Activated naive CD4-positive, alpha-beta T cell treated with anti-CD3 and anti-CD28 coated beads, Interleukin-2, amount 50 U/mL, for 16 hours (primary cell): ENCODE data around the gene NF1.

Source experiments
- DNase-seq: peaks from one replicate; pipeline ENCODE4 v3.0.0-alpha.2; 2020

NF1 gene

GRCh38 chr17:31299624-31300023 is 204.8 kb downstream of the NF1 start:
- DNase-seq: no peak

DNA sequence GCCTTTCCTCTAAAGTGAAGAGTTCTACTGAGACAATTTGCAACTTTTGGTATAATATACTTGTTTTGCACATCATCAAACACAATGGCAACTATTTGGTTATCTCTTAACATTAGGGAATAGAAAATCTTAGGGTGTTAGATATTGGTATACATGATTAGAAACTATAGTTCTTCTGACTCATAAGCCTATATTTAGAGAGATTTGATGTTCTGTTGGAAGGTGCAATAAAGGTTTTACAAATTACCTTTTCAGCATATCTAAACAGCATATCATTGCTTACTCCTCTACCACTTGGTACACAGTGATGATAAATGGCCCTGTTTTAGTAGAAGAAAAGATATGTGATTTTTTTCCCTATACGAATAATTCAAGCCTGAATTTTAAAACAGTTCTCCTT is 212.9 kb downstream of the NF1 start:
- DNase-seq: no peak

GRCh38 chr17:31308372-31309334 is 213.9 kb downstream of the NF1 start:
- DNase-seq: no peak

- DNase-seq: no peak
Observed at GRCh38 chr17:31309556-31309955, 214.8 kb downstream of the NF1 start.

GRCh38 chr17:31310260-31310659 is 215.5 kb downstream of the NF1 start:
- peak; percentile 38 for DNase-seq

DNA sequence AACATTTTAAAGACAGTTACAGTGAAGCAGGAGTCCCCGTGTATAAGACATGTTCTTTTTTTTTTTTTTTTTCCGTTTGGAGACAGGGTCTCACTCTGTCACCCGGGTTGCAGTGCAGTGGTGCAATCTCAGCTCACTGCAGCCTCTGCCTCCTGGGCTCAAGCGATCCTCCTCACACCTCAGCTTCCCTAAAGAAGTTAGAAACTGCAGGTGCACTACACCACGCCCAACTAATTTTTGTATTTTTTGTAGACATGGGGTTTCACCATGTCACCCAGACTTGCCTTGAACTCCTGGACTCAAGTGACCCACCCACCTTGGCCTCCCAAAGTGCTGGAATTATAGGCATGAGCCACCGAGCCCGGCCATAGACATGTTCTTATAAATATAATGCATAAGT is 216.1 kb downstream of the NF1 start:
- no peak for DNase-seq

DNA sequence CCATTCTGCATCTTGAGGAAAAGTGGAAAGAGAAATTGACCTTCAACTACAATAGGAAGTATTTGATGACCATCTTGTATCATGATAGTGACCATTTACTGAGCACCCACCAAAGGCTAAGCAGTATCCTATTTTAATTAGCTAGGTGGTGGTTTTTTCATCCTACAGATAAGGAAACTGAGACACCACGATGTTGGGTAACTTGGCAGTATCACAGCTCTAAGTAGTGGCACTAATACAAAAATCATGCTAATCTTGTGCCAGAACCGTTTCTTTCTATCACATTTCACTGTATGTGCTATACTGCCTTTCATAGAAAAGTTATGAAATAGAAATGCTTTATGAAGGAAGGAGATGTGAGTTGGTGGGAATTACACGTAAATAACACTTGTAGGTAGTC is 216.7 kb downstream of the NF1 start:
- DNase-seq: no peak

- DNase-seq: peak; percentile 32
Observed at GRCh38 chr17:31312223-31312622, 217.4 kb downstream of the NF1 start.

DNA sequence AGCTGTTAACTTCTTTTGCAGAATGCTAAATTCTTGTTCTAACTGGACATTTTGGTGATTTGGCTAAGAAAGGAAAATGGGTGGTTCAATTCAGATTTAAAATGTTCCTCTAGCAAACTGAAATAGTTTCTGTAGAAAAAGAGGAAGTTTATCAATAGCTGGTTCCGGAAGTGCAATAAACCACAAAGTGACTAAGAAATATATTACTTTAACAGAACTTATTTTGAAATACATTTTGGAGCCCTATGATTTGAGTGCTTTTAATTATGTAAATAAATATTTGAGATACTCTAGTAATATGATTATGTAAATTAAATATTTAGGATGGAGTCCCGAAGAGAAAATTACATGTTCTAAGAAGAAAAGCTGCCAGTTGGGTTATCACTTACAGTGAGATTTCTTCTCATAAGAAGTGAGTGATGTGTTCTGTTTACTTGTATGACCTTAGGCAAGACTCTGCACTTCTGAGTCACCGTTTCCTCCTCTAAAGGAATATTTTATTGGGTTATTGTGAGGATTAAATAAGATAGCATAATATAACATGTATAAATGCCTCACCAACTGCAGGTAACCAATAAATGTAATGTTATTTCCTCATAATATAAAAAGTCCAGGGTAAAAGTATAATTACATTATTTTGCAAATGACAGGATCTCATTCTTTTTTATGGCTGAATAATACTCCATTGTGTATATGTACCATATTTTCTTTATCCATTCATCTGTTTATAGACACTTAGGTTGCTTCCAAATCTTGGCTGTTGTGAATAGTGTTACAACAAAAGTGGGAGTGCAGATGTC is 219.4 kb downstream of the NF1 start, which contains the start of gene EVI2B:
Gene EVI2B (minus strand): TSS at position 73 of the 800 bp plus-strand sequence. CDS start 8,445 bp downstream, outside the sequence.
- DNase-seq: no peak

- DNase-seq: no peak
Observed at GRCh38 chr17:31314782-31315100, 220.0 kb downstream of the NF1 start.

DNA sequence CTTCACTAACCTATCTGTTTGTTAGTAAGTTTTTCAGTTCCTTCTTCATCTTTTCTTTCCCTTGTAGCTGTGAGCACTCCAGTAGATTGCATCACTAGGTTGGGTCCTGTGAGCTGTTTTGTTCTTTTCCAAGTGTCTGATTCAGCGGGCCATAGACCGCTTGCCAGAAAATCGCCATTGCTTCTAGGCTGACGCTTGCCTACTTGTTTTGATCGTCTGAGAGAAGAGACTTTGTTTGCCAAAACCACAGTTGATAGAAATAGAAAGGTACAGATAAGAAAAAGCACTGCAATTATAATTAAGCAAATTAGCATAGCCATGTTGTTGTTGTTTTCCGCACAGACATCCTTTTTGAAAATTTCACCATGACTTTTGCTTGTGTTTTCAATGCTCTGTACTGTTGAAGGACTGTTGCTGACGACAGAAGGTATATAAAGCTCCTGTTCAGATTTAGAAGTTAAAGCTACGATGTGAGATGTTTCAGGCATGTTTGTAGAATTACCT is 223.6 kb downstream of the NF1 start:
- peak; percentile 45 for DNase-seq

DNA sequence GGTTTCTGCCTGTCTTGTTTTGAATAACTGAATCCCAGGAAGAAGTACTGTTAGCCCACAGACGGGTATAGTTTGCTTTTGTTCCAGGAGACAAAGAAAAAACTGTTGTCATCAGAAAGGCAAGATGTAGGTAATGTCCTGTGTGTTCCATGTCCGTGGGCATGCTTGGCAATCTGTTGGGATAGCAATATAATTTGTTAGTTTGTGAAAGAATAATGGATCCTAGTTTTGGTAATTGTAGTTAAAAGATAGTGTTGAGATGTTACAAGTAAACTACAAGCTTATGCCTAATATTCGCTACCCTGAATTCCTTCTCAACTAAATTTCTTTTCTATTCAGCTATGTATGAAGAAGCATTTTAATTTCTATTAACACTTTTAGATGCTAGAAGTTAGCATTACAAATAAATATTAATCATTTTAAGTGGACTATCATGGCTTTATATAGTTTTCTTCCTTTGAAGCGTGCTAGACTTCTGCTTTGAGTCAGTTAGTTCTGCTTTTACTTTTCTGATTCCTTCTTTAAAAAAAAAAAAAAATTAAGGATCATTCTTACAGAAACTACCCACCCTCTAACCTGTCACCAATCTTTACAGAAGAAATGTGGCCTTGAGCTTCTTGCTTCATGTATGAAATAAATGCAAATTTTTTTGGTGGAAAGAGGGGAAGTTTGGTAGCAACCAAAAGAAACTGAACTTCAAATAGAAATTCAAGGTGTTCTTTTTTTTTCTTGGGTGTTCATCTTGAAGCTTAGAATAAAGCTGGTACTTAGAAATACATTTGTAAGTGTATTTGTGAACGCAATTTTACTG is 224.3 kb downstream of the NF1 start:
- no peak for DNase-seq

DNA sequence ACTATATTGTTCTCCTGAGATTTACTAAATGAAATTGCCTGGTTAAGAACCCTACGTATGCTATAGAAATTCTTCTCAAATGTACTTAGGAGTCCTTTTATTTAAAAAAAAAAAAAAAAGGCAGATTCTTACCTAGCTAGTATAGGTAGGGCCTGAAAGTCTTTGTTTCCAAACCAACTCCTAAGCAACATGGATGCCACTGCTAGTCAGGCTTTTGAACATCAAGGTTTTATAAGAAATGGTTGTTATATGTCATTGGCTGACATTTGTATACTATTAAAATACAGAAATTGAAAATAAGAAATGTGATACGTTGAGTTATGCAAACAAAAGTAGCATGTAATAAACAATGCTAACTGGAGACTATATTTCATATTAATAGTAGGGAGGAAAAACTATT is 225.5 kb downstream of the NF1 start:
- DNase-seq: no peak

- DNase-seq: no peak
Observed at GRCh38 chr17:31320791-31321190, 226.0 kb downstream of the NF1 start.

- DNase-seq: peak; percentile 78
Observed at GRCh38 chr17:31321481-31321880, 226.7 kb downstream of the NF1 start, which contains the start of gene EVI2A. Gene EVI2A, minus strand, starts transcription at chr17:31321622. Its CDS starts 2,609 bp downstream, at chr17:31319013.

- no peak for DNase-seq
Observed at GRCh38 chr17:31321966-31322365, 227.2 kb downstream of the NF1 start.

- DNase-seq: no peak
Observed at GRCh38 chr17:31323551-31323950, 228.8 kb downstream of the NF1 start.

- DNase-seq: no peak
Observed at GRCh38 chr17:31327534-31328159, 232.9 kb downstream of the NF1 start.

DNA sequence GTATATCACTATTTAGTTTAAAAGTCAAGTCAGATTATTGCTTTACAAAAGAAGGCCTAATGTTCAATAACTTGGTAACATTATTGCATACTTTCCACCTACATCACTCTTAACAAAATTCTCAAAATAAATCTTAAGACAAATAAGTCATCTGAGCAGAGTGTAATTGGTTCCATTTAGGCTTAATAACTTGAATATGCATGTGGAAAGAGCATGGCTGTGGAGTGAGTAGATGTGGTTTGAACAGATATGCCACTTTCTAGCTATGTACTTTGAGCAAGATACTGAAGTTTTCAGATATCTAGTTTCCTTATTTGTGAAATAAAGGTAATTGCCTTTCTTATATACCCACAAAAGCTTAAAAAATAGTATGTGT is 233.4 kb downstream of the NF1 start:
- no peak for DNase-seq

DNA sequence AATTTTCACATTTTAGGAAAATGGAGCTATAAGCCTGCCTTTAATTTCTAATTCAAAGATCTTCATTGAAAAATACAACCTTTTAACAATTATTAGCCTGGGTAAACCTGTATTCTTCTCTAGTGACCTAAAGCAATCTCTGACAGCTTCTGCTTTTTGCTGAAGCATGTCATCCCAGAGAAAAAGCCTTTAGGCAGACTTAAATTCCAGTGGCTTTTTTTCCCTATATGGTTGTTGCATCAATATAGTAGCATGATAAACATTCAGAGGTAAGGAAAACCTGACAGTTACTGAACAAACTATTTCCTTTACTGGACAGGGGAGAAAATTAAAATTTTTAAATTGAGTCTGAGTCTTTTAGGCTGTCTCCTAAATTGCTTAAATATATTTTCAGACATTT is 234.4 kb downstream of the NF1 start:
- DNase-seq: no peak

- no peak for DNase-seq
Observed at GRCh38 chr17:31339906-31340661, 245.3 kb downstream of the NF1 start.
